SK-MEL-5 (cell line): Measurements from ENCODE around the gene DPYD. TPM values are rescaled to one million over a fixed set of nuclear protein-coding genes. Genes with fewer than 3 reads are reported as not detected.

ENCODE experiments used
- DNase-seq: peaks from one replicate; pipeline ENCODE4 v3.0.0-alpha.2; 2016; ENCODE audit warnings: low read depth, low spot score
- in situ Hi-C: cut with HindIII; loops from 2 replicates; pipeline ENCODE4 v1.10.0; 2016; ENCODE audit warnings: low sequenced_read_pairs, high pct_unique_total_duplicates, low pct_unique_long_range_greater_than_20kb
- total RNA-seq: library from RNA; depleted of rRNA; stranded (reverse); fragments of >200 nt; shearing (Covaris generic); gene quantifications from 2 replicates; pipeline ENCODE4 v1.2.3, GENCODE V29; 2014

DPYD gene
- total RNA-seq, 1 experiment from 2014 or later, result not detected

DNA sequence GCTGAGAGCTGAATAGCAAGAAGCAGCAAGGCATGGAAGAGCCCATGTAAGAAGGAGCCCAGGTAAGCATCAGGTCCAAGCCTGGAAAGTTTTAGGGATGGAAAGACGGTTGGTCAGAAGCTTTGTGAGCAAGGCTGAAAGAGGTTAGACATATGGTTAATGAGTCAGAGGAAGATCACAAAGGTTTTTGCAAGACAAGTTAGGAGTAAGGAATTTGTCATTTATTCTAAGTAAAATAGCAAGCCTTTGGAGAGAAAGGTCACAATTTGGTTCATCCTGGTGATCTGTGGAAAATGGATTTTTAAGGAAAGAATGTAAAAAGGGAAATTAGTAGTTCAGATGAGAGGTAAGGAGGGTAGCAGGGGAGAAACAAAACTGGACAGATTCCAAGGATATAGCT is 106.7 kb downstream of the DPYD start:
- in situ Hi-C loops, result no loop called here
- no peak for DNase-seq

DNA sequence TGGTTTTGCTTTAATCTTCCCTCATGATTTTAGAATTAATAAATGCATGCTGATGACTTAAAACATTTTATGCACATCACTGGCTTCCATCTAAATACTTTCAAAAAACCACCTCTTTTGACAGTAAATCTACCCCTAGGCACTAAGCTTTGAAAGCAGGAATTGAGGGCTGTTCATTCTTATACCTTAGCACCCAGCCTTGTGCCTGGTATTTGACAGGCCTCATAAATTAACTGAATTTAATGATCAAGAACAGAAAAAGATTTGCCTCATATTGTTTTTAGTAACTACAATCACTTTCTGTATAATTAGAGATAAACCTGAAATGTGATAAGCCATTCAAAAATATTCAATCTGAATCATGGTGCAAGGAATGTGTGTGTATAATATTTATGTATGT is 108.8 kb downstream of the DPYD start:
- no peak for DNase-seq
- in situ Hi-C loops, result no loop called here

DNA sequence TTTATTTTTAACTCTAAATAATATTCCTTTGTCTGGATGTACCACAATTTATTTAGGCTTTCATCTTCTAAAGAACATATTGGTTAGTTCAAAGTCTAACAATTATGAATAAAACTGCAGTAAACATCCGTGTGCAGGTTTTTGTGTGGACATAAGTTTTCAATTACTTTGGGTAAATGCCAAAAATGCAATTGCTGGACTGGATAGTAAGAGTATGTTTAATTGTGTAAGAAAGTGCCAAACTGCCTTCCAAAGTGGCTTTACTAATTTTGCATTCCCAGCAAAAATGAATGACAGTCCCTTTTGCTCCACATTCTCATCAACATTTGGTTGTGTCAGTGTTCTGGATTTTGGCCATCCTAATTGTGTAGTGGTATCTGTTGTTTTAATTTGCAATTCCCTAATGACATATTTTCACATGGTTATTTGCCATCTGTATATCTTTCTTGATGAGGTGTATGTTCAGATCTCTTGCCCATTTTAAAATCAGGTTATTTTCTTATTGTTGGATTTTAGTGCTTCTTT is 113.8 kb downstream of the DPYD start:
- DNase-seq, result no peak
- in situ Hi-C loops, result no loop called here

DNA sequence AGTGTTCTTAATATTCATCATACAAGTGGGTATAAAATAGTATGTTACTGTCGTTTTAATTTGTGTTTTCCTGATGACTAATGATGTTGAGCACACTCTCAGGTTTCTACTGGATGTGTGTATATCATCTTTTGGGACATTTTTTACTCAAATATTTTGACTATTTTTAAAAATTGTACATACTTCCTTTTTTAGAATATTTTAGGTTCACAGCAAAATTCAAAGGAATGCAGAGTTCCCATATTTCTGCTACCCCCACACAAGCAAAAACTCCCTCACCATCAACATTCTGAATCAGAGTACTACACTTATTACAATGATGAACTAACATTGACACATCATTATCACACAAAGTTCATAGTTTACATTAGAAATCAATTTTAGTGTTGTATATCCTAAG is 114.5 kb downstream of the DPYD start:
- in situ Hi-C loops, result no loop called here
- no peak for DNase-seq

DNA sequence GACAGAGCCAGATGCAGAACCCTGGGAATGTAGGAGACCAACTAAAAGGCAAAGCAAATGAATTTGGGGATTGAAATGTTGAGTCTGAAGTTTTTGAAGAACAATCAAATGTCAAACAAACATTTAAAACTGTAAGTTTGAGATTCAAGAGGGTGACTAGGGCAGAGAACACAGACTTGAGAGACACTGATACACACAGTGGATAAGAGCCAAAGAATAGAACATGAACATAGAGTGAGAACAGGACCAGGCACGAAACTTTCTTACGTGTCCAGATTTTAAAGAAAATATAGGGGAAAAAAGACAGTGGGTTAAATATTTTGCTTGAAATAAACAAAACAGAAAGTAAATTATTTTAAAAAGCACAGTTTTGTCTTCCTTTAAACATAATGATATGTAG is 115.7 kb downstream of the DPYD start:
- in situ Hi-C loops, result no loop called here
- no peak for DNase-seq

DNA sequence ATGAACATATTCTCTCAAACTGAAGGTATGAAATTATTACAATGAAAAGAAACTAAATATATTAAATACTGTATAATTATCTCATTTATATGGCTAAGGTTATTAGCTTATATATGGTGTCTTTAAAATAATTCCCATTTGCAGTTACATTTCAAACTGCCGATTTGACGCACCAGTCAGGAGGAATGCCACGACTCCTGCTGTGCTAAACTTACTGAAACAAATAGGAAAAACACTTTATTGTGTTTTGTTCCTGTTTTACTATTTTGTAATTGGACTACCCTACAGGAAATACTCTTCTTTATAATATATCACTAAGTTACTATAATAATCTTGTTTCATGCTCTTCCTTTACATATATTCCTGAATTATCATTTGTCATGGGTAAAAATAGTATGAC is 117.8 kb downstream of the DPYD start:
- in situ Hi-C loops, result no loop called here
- DNase-seq, result no peak

DNA sequence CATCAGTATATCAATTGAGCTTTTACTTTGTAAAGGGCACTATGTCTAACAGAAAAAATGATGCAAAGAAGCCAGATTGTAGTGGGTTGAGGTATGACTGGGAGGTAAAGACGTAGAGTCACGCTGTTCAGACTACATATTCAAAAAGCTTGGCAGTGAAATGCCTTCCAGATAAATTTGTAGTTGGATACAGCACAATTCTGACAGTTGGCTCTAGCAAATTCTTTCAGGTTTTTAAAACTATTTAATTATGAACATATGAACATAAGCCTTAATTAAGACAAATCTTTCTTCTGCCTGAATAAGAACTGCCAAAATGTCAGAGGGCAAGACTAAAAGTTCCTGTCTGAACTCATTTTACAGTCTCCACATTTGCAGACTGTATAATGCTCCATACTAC is 118.8 kb downstream of the DPYD start:
- in situ Hi-C loops, result no loop called here

DNA sequence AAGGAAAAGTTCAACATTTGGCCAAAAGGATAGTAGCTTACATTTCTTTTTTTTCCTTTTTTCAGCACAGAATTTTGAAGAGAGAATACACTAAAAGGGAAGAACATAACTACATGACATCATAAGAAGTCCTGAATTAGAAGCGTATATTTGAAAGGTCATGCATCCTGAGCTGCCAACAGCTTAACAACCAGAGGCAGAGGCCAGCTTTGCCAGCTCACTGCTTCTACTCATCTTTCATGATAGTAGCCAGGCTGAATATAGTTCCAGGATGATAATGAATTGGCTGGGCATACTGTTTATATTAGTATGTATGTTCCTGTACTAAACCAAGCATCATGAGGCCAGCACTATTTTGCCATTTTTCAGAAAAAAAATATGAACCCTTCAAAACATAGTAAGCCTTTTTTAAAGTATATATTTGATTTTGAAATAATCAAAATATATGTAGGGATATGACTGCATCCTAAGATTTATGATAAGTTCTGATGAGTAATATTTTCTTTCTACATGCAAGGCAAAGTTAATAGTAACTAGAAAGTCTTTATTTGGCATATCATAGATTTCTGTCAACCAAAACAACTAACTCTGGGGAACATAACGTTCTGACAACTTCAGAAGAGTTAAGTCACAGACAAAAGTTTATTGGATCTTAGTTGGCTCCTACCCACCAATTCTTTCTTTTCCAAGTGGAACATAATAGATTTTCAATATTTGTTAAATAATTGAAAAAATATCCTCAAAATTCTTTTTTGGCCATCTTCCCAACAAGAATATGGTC is 123.2 kb downstream of the DPYD start:
- DNase-seq, result no peak
- in situ Hi-C loops, result no loop called here

More for the DNA sequence above, 118.8 kb downstream of the DPYD start:
- no peak for DNase-seq

DNA sequence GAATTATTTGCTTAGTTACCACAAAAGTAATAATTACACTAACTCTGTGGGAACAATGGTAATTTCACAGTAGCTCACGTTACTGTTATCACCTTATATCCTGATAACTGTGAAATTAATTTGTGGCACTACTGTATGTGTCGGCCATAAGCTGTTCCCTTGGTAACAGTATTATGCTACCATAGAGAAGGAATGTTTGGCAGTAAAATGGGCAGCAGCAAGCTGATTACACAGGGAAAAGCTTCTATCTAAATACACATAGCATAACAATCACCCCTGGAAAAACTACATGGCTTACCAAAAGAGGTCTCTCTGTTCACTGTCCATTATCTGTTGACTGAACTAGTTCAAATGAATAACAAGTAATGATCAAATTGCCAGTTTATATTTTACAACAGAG is 124.1 kb downstream of the DPYD start:
- in situ Hi-C loops, result no loop called here
- no peak for DNase-seq

DNA sequence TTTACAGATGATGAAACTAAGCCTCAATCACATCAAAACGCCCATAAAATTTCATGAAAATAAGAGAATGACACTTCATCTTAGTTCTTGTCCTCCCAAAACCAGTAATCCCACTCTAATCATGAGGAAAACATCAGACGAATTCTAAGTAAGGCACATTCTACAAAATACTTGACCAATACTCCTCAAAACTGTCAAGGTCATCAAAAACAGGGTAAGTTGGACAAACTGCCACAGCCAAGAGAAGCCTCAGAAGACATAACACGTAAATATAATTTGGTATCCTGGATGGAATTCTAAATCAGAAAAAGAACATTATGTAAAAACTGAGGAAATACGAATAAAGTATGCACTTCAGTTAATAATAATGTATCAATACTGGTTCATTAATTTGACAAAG is 128.2 kb downstream of the DPYD start:
- no peak for DNase-seq
- in situ Hi-C loops, result no loop called here

DNA sequence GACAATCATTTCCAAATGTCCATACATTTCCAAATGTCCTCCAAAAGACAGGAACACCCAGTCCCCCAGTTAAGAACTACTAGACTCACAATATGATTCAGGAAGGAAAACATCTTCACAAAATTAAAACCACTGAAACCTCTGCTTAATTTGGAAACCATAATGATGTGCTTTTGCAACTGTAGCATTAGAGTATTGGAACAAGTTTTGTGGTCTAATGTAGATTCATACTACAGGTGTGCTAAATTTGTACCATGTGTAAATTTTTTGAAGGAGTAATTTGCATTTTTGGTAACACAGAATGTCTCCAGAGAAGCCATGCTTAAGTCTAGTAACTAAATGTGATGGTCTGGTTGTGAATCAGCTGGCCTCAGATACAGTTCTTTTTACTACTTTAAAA is 129.6 kb downstream of the DPYD start:
- no peak for DNase-seq
- in situ Hi-C loops, result no loop called here

DNA sequence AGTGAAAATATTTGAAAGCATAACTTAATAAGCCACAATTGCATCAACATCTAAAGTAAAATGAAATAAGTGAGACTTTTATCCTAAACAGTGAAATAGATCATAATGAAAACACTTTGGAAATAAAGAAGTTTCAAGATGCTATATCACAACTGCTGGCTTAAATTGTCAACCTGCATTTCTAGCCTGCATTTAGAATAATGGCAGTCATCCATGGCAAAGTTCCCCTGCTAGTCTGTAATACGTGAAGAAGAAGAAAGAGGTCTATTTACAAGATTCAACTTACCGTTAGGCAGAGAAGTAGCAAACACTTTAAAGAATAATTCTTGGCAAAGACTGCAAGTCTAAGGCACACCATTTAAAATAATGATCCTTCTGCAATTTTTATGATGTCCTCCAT is 133.6 kb downstream of the DPYD start:
- DNase-seq, result no peak
- in situ Hi-C loops, result no loop called here

DNA sequence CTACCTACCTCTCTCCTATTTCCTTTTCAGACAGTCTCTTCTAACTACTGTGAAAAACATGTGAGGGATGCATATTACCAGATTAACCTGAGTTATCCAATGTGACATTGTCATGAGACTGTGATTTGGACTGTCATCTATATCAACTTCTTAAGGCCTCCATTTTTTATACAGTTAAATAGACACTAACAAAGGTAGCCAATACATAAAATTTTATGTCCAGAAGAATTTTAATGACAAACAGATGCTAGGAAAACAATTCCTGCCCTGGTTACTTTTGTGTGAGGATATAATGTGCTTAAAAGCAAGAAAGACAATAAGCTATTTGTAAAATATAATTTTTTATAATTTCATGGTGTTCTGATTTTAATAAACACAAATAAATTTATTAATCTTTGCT is 136.2 kb downstream of the DPYD start:
- in situ Hi-C loops, result no loop called here
- no peak for DNase-seq

DNA sequence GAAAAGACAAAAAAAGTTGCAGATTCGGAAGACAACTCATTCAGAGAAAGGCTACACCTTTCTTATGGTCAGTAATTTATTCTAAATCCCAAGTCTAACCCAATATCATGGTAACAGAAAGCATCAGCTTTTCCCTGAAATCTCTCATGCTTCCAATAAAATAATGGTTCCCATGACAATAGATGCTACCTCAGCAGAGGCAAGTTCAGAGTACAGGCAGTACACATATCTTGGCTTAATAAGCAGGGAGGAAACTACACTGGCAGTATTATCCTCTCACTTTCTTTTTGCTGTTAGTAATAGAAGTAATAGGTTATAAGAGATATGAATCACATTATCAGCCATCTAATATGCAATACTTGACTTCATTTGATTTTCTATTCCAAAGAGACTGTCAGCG is 137.1 kb downstream of the DPYD start:
- in situ Hi-C loops, result no loop called here
- DNase-seq, result no peak

DNA sequence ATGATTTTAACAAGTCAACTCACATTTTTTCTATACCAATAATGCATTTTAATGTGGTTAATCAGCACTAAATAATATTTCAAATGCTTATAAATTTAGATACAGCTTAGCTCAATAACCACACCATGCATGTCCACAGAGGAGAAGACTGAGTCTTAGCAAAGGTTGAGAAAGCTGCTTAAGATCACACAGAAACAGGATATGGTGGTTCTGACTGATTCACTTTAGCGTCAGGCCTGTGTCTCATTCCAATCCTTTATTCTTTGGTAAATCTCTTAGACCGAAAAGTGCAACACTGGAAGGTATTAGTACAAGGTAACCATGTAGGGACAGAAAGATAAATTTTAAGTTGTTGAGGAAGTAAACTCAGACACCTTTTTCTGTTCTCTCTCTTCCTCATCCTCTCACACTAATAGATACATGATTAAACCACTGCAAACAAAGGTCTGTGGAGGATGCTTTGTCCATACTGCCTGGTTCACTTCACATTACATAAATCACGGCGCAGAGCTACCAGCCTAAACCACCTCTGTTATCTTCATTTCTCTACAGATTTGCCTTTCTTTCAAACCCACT is 139.0 kb downstream of the DPYD start:
- in situ Hi-C loops, result no loop called here
- no peak for DNase-seq

DNA sequence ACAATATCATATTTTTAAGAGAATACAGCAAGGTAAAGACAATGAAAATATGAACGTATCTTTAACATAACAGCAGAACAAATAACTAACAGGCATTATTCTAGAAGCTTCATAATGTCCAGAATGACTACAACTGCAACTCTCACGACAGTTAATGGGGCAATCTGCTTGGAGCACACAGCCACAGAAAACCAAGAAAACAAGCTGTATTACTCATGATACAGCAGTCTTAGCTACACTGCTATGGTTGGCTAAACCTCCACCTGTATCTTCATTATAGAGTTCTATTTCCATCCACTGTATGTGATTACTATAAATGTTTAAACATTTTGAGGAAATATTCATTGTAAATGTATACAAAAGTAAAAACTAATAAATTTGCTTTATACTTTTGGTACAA is 139.9 kb downstream of the DPYD start:
- in situ Hi-C loops, result no loop called here
- DNase-seq, result no peak

DNA sequence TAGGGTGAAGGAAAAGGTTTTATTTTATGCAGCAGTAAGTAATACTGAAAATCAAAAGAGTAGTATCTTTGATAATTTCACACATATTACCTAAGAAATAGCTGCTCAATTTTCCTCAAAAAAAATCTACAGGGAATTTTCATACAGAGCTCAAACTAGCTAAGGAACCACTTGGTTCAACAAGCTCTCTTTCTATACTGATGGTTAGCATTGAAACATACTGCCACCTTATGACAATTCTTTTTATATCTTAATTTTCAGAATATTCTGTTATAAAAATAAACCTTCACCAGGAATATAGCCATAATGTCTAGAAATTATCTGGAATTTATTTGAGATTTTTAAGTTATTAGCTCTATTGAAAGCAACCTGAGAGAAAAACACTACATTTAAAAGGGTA is 142.1 kb downstream of the DPYD start:
- DNase-seq, result no peak
- in situ Hi-C loops, result no loop called here

DNA sequence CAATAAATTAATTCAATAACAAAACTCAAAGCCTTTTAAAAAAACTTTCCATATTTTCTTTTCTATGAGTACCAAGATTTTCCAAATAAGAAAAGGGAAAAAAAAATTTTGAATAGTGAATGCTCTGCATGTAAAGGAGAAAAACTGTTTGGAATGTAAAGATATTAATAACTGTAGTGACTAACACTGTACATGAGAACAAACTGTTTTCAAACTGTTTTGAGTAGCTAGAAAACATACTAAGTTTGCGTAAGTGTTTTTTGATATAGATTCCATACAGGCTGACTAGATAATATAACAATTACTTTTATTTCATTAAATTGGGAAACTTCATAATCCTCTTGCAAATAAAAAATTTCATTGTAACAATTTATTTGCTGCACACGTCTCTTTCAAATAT is 150.5 kb downstream of the DPYD start:
- in situ Hi-C loops, result no loop called here
- no peak for DNase-seq

DNA sequence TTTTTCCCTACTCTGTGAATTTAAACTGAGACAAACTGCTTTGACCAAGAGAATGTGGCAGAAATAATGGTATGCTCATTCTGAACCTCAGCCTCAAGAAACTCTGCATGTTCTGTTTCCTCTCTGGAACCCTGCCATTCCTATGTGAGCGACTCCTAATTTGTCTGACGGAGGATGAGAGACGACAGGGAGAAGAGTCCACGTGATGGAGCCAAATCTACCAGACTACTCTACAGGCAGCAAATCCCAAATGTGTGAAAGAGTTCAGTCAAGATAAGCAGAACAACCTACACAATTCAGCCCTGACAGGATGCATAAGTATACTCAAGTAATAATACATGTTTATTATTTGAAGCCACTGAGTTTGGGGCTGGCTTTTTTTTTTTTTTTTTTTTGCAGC is 153.5 kb downstream of the DPYD start:
- no peak for DNase-seq
- in situ Hi-C loops, result no loop called here
